Measurements from ENCODE around the gene TRIM41.
A peak's percentile ranks its signal among the peaks of the same experiment; 100 is the strongest.

The TRIM41 gene

GRCh38 chr5:181237729-181238385, 14.8 kb downstream of the TRIM41 start:
- H3K4me3 ChIP-seq (ENCODE audit: low read depth, low read length), result no peak overlapping the region
- in situ Hi-C loops (cut with HindIII; ENCODE audit: low sequenced_read_pairs), result no loop called here
- TF ChIP-seq CTCF (IDR thresholded peaks at IDR 0.05; ENCODE audit: low read depth, low read length, missing control alignments), result no peak
- DNase-seq (ENCODE audit: low read depth), result no peak

DNA sequence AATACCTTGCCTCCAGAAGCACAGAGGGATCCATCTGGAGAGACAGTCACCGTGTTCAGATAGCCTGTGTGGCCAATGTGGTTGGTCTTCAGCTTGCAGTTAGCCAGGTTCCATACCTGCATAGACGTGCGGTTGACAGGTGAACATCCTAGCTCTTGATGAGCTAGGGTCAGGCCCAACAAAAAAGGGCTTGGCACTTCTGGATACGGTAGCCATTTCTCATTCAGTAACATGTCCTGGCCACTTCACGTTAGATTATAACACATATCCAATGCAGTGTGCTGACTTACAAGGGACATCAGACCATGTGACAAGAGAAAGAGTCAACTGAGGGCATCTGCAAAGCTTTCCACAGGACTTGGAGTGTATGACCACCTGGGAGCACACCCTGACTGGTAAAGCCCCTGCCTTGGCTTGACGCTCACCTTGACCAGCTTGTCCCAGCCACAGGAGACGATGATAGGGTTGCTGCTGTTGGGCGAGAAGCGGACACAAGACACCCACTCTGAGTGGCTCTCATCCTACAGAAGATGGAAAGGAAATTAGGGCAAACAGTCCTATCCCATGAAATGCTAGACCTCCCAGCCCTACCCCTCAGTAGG, 16.1 kb downstream of the TRIM41 start:
- no peak for TF ChIP-seq CTCF (IDR thresholded peaks at IDR 0.05; ENCODE audit: low read depth, low read length, missing control alignments)

DNA sequence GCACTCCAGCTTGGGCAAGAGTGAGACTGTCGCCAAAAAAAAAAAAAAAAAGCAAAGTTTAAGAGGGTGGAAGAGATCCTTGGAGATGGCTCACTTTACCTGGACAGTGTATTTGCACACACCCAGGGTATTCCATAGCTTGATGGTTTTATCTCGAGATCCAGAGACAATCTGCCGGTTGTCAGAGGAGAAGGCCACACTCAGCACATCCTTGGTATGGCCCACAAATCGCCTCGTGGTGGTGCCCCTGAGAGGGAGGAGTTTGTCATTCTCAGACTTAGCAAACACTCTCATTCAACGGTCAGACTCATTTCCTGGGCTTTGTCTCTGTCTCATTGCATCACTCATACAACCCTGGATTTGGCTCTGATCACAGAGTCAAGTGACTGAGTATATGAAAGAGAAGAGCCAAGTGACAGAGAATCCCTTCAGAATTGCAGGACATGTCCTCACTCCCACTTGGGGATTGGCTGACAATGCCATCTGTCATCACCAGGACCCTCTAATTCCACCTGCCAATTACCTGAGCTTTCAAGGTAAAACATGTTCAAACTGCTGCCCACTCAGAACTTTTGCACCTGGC, 18.4 kb downstream of the TRIM41 start:
- in situ Hi-C loops (cut with HindIII; ENCODE audit: low sequenced_read_pairs), result no loop called here
- DNase-seq (ENCODE audit: low read depth), result no peak
- peak overlapping the region; percentile 88 for H3K4me3 ChIP-seq (ENCODE audit: low read depth, low read length)
- TF ChIP-seq CTCF (IDR thresholded peaks at IDR 0.05; ENCODE audit: low read depth, low read length, missing control alignments), result no peak

More for the DNA sequence above, 16.1 kb downstream of the TRIM41 start:
- in situ Hi-C loops (cut with HindIII; ENCODE audit: low sequenced_read_pairs), result no loop called here
- DNase-seq (ENCODE audit: low read depth), result no peak
- H3K4me3 ChIP-seq (ENCODE audit: low read depth, low read length), result no peak overlapping the region

DNA sequence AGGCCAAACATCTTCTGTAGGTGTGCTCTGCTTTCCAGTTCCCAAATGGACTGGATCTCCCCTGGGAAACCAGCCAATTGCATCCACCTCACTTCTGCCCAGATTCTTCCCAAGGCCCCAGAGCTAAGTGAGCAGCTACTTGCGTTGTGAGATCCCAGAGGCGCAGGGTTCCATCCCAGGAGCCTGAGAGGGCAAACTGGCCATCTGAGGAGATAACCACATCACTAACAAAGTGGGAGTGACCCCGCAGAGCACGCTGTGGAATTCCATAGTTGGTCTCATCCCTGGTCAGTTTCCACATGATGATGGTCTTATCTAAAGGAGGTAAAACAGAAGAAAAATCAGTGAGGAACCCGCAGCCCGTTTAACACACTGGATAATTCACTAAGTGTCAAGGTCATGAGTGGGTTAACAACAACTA, 19.0 kb downstream of the TRIM41 start:
- in situ Hi-C loops (cut with HindIII; ENCODE audit: low sequenced_read_pairs), result no loop called here
- H3K4me3 ChIP-seq (ENCODE audit: low read depth, low read length), result peak overlapping the region; percentile 88
- no peak for TF ChIP-seq CTCF (IDR thresholded peaks at IDR 0.05; ENCODE audit: low read depth, low read length, missing control alignments)
- DNase-seq (ENCODE audit: low read depth), result no peak

GRCh38 chr5:181243018-181243563, 20.0 kb downstream of the TRIM41 start:
- no peak for DNase-seq (ENCODE audit: low read depth)
- in situ Hi-C loops (cut with HindIII; ENCODE audit: low sequenced_read_pairs), result no loop called here
- H3K4me3 ChIP-seq (ENCODE audit: low read depth, low read length), result peak overlapping the region; percentile 88
- no peak for TF ChIP-seq CTCF (IDR thresholded peaks at IDR 0.05; ENCODE audit: low read depth, low read length, missing control alignments)

DNA sequence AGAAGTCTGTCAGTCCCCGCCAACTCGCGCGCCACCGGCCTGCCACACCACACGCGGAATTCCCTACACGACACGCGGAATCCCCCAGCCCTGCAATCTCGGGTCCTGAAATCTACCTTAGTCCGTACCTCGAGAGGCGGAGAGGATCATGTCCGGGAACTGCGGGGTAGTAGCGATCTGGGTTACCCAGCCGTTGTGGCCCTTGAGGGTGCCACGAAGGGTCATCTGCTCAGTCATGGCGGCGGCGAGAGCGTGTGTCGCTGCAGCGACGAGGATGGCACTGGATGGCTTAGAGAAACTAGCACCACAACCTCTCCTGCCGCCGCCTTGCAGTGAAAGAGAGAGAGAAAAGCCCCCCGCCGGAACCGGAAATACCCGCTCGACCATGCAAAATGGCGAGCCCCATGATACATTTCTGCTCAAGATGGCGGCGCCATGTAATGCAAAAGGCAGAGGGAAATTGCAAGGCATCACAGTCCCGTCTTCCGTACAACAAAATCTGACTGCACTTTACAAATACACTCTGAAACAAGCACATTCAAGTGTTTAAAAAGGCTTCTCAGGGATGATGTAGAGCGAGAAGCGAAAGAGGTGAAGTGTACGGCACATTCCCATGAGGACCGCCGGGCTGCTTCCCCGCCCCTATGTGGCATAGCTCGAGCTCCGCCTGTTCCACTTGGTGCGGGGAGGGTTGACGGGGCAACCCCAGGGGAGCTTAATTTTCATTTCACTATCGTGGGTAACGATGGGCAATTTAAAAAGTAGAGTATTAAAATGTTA, 20.7 kb downstream of the TRIM41 start, which contains the start of gene RACK1:
Gene RACK1 (minus strand): TSS at position 343 of the 780 bp plus-strand sequence. CDS start 106 bp downstream, at position 237.
- no peak for TF ChIP-seq CTCF (IDR thresholded peaks at IDR 0.05; ENCODE audit: low read depth, low read length, missing control alignments)
- H3K4me3 ChIP-seq (ENCODE audit: low read depth, low read length), result peak within 1 kb of the TSS; percentile 88
- DNase-seq (ENCODE audit: low read depth), result peak; percentile 85
- in situ Hi-C loops (cut with HindIII; ENCODE audit: low sequenced_read_pairs), result no loop called here

All from astrocyte of the cerebellum (primary cell).